Motor neuron (in vitro differentiated cells): ENCODE results near the gene TFF2. TPM values are rescaled to one million over a fixed set of nuclear protein-coding genes. Genes with fewer than 3 reads are reported as not detected.

ENCODE experiments used
- ATAC-seq, 8 experiments: fragments of 200-7000 bp; cut with Tn5 transposase; replicated peaks in 6 of 8; 2 replicates each; pipeline ENCODE4 v1.8.0; 2021; ENCODE audit warnings: mild to moderate bottlenecking in 8 of 8, moderate library complexity in 8 of 8
- H3K27ac ChIP-seq, 2 donors: fragments of 250-450 bp; sonication (Bioruptor Pico); 2 replicates each; pipeline ENCODE4 v1.9.0; 2021; ENCODE audit warnings: antibody characterized with exemption in 2 of 2, mild to moderate bottlenecking in 2 of 2, moderate library complexity in 1 of 2
- H3K4me1 ChIP-seq, 2 donors: fragments of 250-450 bp; sonication (Bioruptor Pico); replicated peaks in 1 of 2; 2 replicates each; pipeline ENCODE4 v1.6.1; 2021; ENCODE audit warnings: antibody characterized with exemption in 2 of 2, mild to moderate bottlenecking in 2 of 2, moderate library complexity in 1 of 2
- H3K4me3 ChIP-seq, 5 donors: fragments of 250-450 bp; sonication (Bioruptor Pico); 2 replicates each; pipeline ENCODE4 v1.9.0; 2021; ENCODE audit warnings: antibody characterized with exemption in 5 of 5, mild to moderate bottlenecking in 5 of 5, moderate library complexity in 4 of 5
- WGBS, 10 experiments: fragments of 450-650 bp; shearing (Covaris generic); methylation state at CpG; one replicate each; pipeline ENCODE4 v1.0.0; 2022; 5-methylcytosine and 5-hydroxymethylcytosine counted together
- in situ Hi-C, 9 experiments: fragments of 400-800 bp; cut with MboI; loops; one replicate each; pipeline ENCODE4 v1.15.0; 2021; ENCODE audit warnings: low sequenced_read_pairs in 9 of 9, low pct_unique_long_range_greater_than_20kb in 2 of 9; ENCODE audit not compliant: unreplicated experiment in 9 of 9
- total RNA-seq, 8 experiments: library from RNA; unstranded; fragments of 300-600 nt; gene quantifications; 2 replicates each; pipeline versions ENCODE4 v1.2.3 to v1.2.4, GENCODE V29; 2022

TFF2 gene
- total RNA-seq, 8 experiments from 2014 or later, result not detected

DNA sequence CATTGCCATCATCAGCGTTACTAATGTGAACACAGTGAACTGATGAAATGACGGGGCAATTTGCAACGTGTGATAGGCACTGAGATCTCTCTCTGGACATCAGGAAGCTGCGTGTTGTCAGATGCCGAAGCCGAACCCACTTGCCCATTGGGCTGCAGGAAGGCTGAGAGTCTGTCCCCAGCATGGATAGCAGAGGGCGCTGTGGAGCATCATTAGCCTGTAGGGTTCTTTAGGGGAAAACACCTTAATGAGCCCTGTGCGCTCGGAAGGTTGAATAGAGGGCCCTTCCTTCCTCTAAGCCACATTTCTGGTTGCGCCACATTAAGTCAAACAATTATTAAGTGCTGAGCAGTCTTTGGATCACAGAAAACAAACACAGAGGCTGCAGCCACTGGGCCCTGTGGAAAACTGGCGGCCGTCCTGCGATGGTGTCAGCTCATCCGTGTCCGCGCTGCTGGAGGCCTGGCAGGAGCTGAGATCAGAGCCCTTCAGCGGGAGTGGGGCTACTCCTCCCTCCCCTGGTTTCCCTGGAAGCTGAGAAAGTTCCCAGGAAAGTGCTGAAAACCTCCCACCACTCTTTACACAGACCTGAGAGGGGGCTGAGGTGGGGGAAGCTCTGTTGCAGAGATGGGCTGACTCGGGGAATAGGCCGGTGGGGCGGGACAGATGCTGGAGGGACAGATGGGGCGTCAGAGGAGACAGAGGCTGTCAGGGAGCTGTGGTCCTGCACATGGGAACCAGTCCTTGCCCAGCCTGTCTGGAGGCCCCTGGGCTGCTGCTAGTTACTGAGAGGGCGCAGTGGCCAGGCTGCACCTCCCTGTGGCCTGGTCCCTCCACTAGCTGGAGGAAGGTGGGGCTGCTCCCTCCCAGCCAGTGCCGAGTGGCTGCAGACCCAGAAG lies 12.7 kb downstream of the TFF2 start:
- in situ Hi-C loops, result no loop called here
- H3K27ac ChIP-seq, result peak overlapping the region in 1 of 2 donors; percentile 27
- peak; percentile 41 to 87 (median 84) for ATAC-seq
- no peak overlapping the region for H3K4me3 ChIP-seq
- WGBS, 10 experiments, result 0 to 68% (median 22%) methylated on average over 1 to 13 of the region's 23 CpGs; no CpG with 5 or more reads in 2 of the 10 experiments
- H3K4me1 ChIP-seq, result peaks cover 4 to 18% of the 10 kb centered on the region in 2 donors

DNA sequence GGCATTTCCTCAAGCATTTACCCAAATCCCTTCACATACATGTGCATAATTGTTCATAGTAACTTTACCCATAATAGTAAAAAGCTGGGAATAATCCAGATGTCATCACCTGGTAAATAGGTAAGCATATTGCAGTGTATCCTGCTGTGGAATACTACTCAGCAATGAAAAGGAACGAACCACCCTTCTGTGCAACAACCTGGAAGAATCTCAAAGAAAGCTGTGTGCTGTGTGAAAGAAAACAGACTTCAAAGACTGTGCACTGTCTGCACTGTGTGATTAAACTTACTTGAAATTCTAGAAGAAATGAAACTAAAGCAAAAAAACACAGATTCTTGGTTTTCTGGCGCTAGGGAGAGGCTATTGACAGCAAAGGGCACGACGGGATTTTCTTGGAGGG lies 13.5 kb downstream of the TFF2 start:
- Histone ChIP-seq H3K4me3 (no peak overlapping the region), H3K4me1 (peaks cover 4 to 18% of the 10 kb centered on the region in 2 donors), H3K27ac (no peak overlapping the region)
- WGBS, 10 experiments, result 33 to 100% (median 88%) methylated on average over 1 to 4 of the region's 4 CpGs; no CpG with 5 or more reads in 1 of the 10 experiments
- no peak for ATAC-seq
- in situ Hi-C loops, result no loop called here

DNA sequence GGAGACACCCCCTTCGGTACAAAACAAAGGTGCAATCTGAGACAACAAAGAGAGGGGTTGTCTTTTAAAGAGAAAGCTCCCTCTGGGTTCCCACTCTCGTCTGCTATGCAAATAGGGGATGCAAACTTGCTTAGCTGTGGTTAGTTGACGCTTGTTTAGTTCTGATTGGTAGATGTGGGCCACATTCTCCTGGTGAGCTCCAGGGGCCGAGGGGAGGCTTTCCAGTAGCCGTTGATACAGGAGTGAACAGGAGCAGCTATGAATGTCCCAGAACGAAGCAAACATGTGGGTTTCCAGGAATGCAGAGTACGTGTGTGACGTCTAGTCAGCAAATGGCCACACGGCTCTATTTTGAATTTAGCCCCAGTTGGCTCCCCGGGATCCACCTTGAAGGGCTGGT lies 14.7 kb downstream of the TFF2 start:
- in situ Hi-C loops, result no loop called here
- Histone ChIP-seq H3K4me3 (no peak overlapping the region), H3K4me1 (peaks cover 4 to 18% of the 10 kb centered on the region in 2 donors), H3K27ac (no peak overlapping the region)
- peak in 2 of 8 experiments; percentile 29 to 64 for ATAC-seq
- WGBS, 10 experiments, result 0 to 50% (median 27%) methylated on average over 1 to 9 of the region's 10 CpGs

DNA sequence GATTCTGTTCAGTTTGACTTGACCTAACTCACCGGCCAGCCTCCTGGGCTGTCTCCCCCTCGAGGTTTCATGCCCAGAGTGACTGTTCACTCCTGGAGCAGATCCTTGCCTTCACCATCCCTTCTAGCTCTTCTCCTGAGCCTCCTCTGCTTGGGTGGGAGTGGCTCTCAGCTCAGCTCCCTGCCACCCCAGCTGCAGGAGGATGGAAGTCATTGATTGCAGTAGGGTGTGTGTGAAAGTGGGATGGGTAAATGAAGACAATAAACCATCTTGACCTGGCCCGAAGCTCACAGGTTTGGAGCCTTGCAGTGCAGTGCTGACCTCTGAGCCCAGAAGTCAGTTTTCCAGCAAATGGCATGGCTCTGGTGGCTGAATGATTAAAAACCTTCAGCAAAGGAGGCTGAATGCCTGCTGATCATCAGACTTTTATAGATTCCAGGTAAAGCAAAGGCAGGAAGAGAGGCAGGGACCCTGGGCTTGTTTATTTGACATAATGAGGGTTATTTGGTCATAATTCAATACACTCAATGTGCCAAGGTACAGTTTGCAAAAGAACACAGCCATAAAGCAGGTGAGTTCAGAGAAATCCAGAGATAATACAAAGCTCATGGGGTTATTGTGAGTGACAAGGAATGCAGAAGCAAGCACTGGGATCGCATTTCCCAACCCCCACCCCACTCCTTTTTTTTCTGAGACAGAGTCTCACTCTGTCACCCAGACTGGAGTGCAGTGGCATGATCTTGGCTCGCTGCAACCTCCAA lies 18.1 kb downstream of the TFF2 start:
- peaks cover 0 to 7% of the 10 kb centered on the region in 2 donors for H3K4me1 ChIP-seq
- WGBS, 10 experiments, result 0 to 100% (median 67%) methylated on average over 1 to 4 of the region's 5 CpGs; no CpG with 5 or more reads in 1 of the 10 experiments
- in situ Hi-C loops, result no loop called here
- no peak for ATAC-seq
- H3K4me3 ChIP-seq, result no peak overlapping the region
- no peak overlapping the region for H3K27ac ChIP-seq

DNA sequence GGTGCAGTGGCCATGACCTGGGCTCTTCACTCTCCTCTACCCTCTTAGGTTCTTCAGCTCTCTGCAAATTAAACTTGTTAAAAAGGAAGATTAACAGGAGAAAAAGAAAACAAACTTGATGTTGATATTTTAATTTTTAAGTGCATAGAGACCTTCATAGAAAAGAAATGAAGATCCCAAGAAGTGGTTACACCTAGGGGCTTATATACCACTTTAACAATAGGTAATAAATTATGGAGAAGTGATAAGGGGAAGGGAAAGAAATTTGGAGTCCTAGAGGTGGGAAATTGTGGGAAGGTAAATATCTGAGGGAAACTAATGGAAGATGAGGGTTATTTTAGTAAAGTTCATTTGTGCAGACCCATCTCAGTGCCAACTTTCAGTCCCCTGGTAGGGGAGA lies 19.1 kb downstream of the TFF2 start:
- Histone ChIP-seq H3K4me1 (peaks cover 0 to 4% of the 10 kb centered on the region in 2 donors), H3K27ac (no peak overlapping the region), H3K4me3 (no peak overlapping the region)
- in situ Hi-C loops, result no loop called here
- ATAC-seq, result no peak

DNA sequence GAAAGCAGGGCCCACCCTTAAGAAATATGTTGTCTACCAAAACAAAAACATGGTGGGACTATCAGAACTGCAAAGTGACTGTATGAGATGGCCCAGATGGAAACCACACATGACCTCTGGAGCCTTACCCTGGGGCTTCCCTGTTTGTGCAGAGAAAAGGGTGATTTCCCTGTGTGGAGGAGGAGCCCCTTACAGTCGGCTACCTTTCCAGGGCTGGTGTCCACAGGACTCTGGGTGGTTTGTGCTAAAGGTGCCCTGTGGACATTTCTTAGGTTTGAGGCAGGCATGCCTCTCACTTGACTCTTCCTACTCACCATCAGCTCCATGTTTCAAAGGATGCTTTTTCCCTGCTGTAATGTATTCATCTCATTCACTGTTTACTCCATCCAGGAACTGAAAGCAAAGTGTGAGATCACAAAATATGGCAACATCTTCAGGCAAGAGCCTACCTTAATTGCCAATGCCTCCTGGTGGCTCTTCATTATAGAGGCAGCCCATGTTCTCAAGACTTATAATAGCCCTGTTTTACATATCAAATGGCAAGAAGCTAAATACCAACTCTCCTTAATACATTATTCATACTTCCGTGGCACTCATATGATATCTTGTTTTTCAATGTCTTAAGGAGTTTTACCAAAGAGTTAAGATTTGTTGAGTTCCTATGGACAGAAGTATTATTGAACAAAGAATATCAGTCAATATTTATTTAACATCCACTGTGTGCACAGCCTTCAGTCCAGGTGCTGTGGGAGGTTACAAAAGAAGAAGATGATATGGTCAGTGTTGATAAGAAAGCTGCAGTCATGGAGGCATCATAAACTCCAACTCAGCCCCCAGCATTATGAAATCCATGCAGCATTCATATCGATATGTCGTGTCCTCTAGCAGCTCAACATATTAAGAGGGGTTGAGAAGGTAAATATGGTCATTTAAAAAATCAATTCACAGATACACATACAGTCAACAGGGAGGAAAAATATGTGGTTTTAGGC lies 20.1 kb downstream of the TFF2 start:
- in situ Hi-C loops, result no loop called here
- Histone ChIP-seq H3K27ac (no peak overlapping the region), H3K4me1 (no peaks in the 10 kb centered on the region), H3K4me3 (no peak overlapping the region)
- 16 to 94% (median 42%) methylated on average over 1 to 4 of the region's 4 CpGs; no CpG with 5 or more reads in 2 of the 10 experiments for WGBS, 10 experiments
- ATAC-seq, result peak in 2 of 8 experiments; percentile 26 to 48

DNA sequence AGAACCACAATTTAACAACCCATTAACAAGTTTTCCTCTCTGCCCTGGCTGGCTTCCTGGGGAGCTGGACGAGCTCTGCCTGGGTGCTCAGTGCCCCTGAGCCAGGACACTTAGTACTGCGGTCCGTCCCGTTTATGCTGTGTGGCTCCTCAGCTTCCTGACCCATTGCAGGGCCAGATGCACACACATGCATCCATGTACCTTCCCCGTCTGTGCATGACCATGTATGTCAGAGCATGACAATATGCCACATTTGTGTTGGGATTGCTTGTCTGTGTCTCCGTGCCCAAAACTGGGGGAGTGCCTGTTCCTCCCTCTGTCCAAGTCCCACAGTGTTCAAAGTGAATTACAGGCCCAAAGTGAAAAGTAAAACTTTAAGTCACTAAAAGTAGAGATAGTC lies 25.9 kb downstream of the TFF2 start:
- Histone ChIP-seq H3K27ac (no peak overlapping the region), H3K4me1 (no peaks in the 10 kb centered on the region), H3K4me3 (no peak overlapping the region)
- WGBS, 10 experiments, result 22 to 100% (median 79%) methylated on average over 1 to 3 of the region's 6 CpGs; no CpG with 5 or more reads in 2 of the 10 experiments
- ATAC-seq, result no peak
- in situ Hi-C loops, result loop anchor here in 3 of 9 experiments (25.0 kb wide), 2 partner anchors 112 to 212 kb away; no protein-coding TSS in a partner anchor

DNA sequence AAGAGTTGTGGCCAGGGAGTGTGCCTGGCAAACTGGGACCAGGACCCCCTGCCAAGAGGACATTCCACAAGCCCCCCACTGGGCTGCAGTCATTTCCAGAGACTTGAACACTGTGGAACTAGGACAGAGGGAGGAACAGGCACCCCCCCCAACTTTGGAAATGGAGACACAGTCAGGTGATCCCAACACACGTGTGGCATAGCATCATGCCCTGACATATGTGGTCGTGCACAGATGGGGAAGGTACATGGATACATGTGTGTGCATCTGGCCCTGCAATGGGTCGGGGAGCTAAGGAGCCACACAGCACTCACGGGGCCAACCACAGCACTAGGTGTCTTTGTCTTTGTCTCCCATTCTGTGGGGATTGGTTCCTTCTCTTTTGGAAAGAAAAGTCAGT lies 28.9 kb downstream of the TFF2 start:
- Histone ChIP-seq H3K27ac (no peak overlapping the region), H3K4me1 (no peaks in the 10 kb centered on the region), H3K4me3 (no peak overlapping the region)
- ATAC-seq, result no peak
- in situ Hi-C loops, result loop anchor here in 3 of 9 experiments (25.0 kb wide), 2 partner anchors 115 to 215 kb away; no protein-coding TSS in a partner anchor
- 0 to 70% (median 68%) methylated on average over 2 to 4 of the region's 4 CpGs; no CpG with 5 or more reads in 5 of the 10 experiments for WGBS, 10 experiments

DNA sequence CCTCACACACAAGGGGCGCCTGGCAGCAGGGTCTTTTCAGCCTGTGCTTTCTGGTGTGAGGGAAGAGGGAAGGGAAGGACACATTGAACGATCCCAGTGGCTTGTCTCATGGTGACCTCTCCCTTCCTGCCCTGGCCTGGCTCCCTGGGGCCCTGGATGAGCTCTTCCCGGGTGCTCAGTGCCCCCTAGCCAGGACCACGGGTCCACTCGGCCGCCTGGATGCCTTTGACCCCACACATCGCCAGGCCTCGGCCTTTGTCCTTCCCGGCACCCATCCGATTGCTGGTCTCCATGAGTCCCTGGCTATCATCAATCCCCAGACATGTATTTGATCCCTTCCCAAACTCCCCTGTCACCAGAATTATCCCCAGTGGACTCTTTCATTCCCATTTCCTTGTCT lies 29.6 kb downstream of the TFF2 start:
- Histone ChIP-seq H3K4me1 (no peaks in the 10 kb centered on the region), H3K27ac (no peak overlapping the region), H3K4me3 (no peak overlapping the region)
- no peak for ATAC-seq
- 96 to 100% methylated on average over 1 to 5 of the region's 10 CpGs; no CpG with 5 or more reads in 8 of the 10 experiments for WGBS, 10 experiments
- in situ Hi-C loops, result loop anchor here in 3 of 9 experiments (25.0 kb wide), 2 partner anchors 116 to 216 kb away; no protein-coding TSS in a partner anchor

DNA sequence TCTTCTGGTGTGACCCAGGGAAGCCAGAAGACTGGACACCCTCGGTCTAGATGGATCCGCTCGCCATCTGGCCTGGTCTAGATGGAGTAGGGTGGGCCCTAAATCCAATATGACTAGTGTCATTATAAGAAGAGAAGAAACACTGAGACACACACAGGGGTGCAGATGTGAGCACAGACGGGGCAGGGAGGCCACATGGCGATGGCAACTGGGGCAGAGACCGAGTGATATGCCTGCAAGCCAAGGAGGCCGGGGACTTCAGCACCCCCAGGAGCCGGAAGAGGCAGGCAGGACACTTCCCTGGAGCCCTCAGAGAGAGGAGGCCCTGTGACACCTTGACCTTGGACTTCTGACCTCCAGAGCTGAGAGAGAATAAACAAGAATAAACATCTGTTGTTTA lies 30.0 kb downstream of the TFF2 start:
- 45 to 100% (median 98%) methylated on average over 1 to 5 of the region's 8 CpGs; no CpG with 5 or more reads in 6 of the 10 experiments for WGBS, 10 experiments
- no peak overlapping the region for H3K4me3 ChIP-seq
- ATAC-seq, result no peak
- H3K27ac ChIP-seq, result no peak overlapping the region
- in situ Hi-C loops, result loop anchor here in 3 of 9 experiments (25.0 kb wide), 2 partner anchors 117 to 217 kb away; no protein-coding TSS in a partner anchor
- no peaks in the 10 kb centered on the region for H3K4me1 ChIP-seq

DNA sequence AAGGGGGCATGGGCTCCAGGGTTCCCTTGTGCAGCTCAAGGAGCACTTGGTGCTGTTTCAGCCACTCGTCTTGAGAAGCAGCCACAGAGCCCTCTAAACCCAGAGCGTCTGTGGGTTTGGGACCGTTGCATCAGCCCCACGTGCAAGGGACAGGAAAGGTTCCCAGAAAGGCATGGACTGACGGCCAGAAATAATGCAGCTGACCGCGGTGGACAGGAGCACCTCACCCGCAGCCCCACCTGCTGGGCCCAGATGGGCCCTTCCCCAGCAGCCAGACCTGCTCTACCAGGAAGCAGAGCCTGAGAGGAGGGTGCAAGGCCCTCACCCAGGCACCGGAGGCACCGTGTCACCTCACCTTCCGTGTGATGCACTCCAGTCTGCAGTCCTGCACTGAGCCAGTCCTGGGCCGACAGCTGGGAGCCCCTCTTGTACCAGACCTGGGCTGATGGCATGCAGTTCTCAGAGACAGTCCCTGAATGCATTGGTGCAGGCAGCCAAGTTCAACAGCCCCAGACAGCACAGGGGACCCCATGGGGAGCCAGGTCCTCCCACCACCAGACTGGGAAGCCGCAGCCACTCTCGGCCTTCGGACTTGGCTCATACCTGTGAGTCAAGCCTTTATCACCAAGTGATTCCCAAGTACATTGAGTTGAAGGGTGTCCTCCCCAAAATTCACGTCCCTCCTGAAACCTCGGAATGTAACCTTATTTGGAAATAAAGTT lies 30.8 kb downstream of the TFF2 start:
- Histone ChIP-seq H3K27ac (no peak overlapping the region), H3K4me1 (peaks cover 0 to 6% of the 10 kb centered on the region in 2 donors), H3K4me3 (no peak overlapping the region)
- in situ Hi-C loops, result loop anchor here in 3 of 9 experiments (25.0 kb wide), 2 partner anchors 117 to 217 kb away; no protein-coding TSS in a partner anchor
- WGBS, 10 experiments, result 20 to 100% (median 98%) methylated on average over 1 to 5 of the region's 17 CpGs; no CpG with 5 or more reads in 4 of the 10 experiments
- peak in 1 of 8 experiments; percentile 23 for ATAC-seq
